NCI-H1417 treated with DMSO at 0.1 percent for 48 hours (cell line): Measurements from ENCODE around the gene ABTB2.
"Not testable (repeated sequence)": the region's sequence is repeated elsewhere in the genome, so short reads cannot be mapped to it uniquely, and the experiment has no call there.

Experiments
- DNase-seq: peaks from one replicate; lab custom pipeline; 2025; lab: John Stamatoyannopoulos, UW

Gene ABTB2

GRCh38 chr11:34238533-34238932, 119.3 kb downstream of the ABTB2 start:
- no peak for DNase-seq

GRCh38 chr11:34236572-34236971, 121.2 kb downstream of the ABTB2 start:
- DNase-seq: no peak

- DNase-seq: no peak
Measured at GRCh38 chr11:34235591-34236071, 122.2 kb downstream of the ABTB2 start.

GRCh38 chr11:34235189-34235588, 122.6 kb downstream of the ABTB2 start:
- no peak for DNase-seq

- DNase-seq: no peak
Measured at GRCh38 chr11:34234086-34234740, 123.6 kb downstream of the ABTB2 start.

- no peak for DNase-seq
Measured at GRCh38 chr11:34233215-34233614, 124.6 kb downstream of the ABTB2 start.

- no peak for DNase-seq
Measured at GRCh38 chr11:34232807-34233206, 125.0 kb downstream of the ABTB2 start.

- DNase-seq: no peak
Measured at GRCh38 chr11:34226210-34226609, 131.6 kb downstream of the ABTB2 start.

- DNase-seq: no peak
Measured at GRCh38 chr11:34225091-34225490, 132.7 kb downstream of the ABTB2 start.

GRCh38 chr11:34224434-34224966, 133.3 kb downstream of the ABTB2 start:
- DNase-seq: no peak

GRCh38 chr11:34223907-34224306, 133.9 kb downstream of the ABTB2 start:
- DNase-seq: no peak

- no peak for DNase-seq
Measured at GRCh38 chr11:34223021-34223813, 134.6 kb downstream of the ABTB2 start.

GRCh38 chr11:34222030-34222429, 135.8 kb downstream of the ABTB2 start:
- no peak for DNase-seq

GRCh38 chr11:34219941-34220370, 137.9 kb downstream of the ABTB2 start:
- DNase-seq: no peak

- no peak for DNase-seq
Measured at GRCh38 chr11:34219279-34219678, 138.5 kb downstream of the ABTB2 start.

GRCh38 chr11:34218756-34219155, 139.1 kb downstream of the ABTB2 start:
- not testable (repeated sequence) for DNase-seq

GRCh38 chr11:34218067-34218466, 139.7 kb downstream of the ABTB2 start:
- DNase-seq: no peak

GRCh38 chr11:34216706-34217105, 141.1 kb downstream of the ABTB2 start:
- no peak for DNase-seq

- no peak for DNase-seq
Measured at GRCh38 chr11:34215806-34216453, 141.9 kb downstream of the ABTB2 start.

GRCh38 chr11:34214961-34215805, 142.6 kb downstream of the ABTB2 start:
- DNase-seq: no peak

GRCh38 chr11:34213366-34213765, 144.4 kb downstream of the ABTB2 start:
- no peak for DNase-seq

GRCh38 chr11:34212566-34212965, 145.2 kb downstream of the ABTB2 start:
- no peak for DNase-seq
